Liver (tissue), 9 donors: ENCODE data around the gene ZNG1A. TPM values are rescaled to one million over a fixed set of nuclear protein-coding genes. Genes with fewer than 3 reads are reported as not detected.
"Not testable (repeated sequence)": the region's sequence is repeated elsewhere in the genome, so short reads cannot be mapped to it uniquely, and the experiment has no call there.

Experiments
- DNase-seq: peaks from one replicate; pipeline ENCODE4 v3.0.0-alpha.2; 2017; ENCODE audit warnings: low spot score
- H3K27ac ChIP-seq, 2 donors: one replicate each; pipeline ENCODE4 v1.7.0; 2013; ENCODE audit warnings: inconsistent platforms in 2 of 2, low read length in 2 of 2, control low read depth in 1 of 2, low read depth in 1 of 2, mild to moderate bottlenecking in 1 of 2
- H3K27me3 ChIP-seq, 4 donors: one replicate each; pipeline versions ENCODE4 v1.6.1 to v1.7.0; 2013; ENCODE audit warnings: low read length in 3 of 4, inconsistent platforms in 1 of 4, mild to moderate bottlenecking in 1 of 4, moderate library complexity in 1 of 4; ENCODE audit not compliant: control insufficient read depth in 4 of 4, insufficient read depth in 4 of 4
- H3K36me3 ChIP-seq, 4 donors: one replicate each; pipeline versions ENCODE4 v1.6.1 to v1.7.0; 2013; ENCODE audit warnings: low read length in 3 of 4, mild to moderate bottlenecking in 3 of 4, low read depth in 1 of 4, moderate library complexity in 1 of 4; ENCODE audit not compliant: control insufficient read depth in 4 of 4, insufficient read depth in 3 of 4
- H3K4me1 ChIP-seq, 4 donors: one replicate each; pipeline versions ENCODE4 v1.6.1 to v1.7.0; 2013; ENCODE audit warnings: low read length in 3 of 4, mild to moderate bottlenecking in 3 of 4, moderate library complexity in 1 of 4; ENCODE audit not compliant: control insufficient read depth in 4 of 4, insufficient read depth in 4 of 4
- H3K4me3 ChIP-seq, 3 donors: one replicate each; pipeline versions ENCODE4 v1.6.1 to v1.7.0; 2013; ENCODE audit warnings: low read length in 3 of 3, control low read depth in 1 of 3, low read depth in 1 of 3, mild to moderate bottlenecking in 1 of 3
- H3K9ac ChIP-seq, 2 donors: one replicate each; pipeline ENCODE4 v1.7.0; 2013; ENCODE audit warnings: low read length in 2 of 2, mild to moderate bottlenecking in 2 of 2, moderate library complexity in 2 of 2, control low read depth in 1 of 2, low read depth in 1 of 2
- H3K9me3 ChIP-seq, 4 donors: one replicate each; pipeline versions ENCODE4 v1.6.1 to v1.7.0; 2013; ENCODE audit warnings: low read length in 3 of 4; ENCODE audit not compliant: control insufficient read depth in 4 of 4
- WGBS: extraction: QIAGEN DNeasy Blood & Tissue Kit; methylation state at CpG from one replicate; pipeline ENCODE4 v1.1.7; 2013; 5-methylcytosine and 5-hydroxymethylcytosine counted together
- polyA plus RNA-seq, 2 donors: library from polyadenylated mRNA; stranded (reverse) in 1 of 2; unstranded in 1 of 2; fragments of 200-250 nt in 1 of 2; fragments of >200 nt in 1 of 2; fragmentation: Nextera tagmentation in 1 of 2; extraction: Ambion mirVana in 1 of 2; gene quantifications; one replicate each; pipeline versions ENCODE4 v1.2.1 to v1.2.3, GENCODE V29; 2013 to 2015
- total RNA-seq, 2 donors: library from RNA; depleted of rRNA; stranded (reverse); fragments of >200 nt; gene quantifications; one replicate each; pipeline ENCODE4 v1.2.3, GENCODE V29; 2014
- donor health status: healthy.
- donor health status: healthy.
- donor health status: healthy.
- donor health status: healthy.
- donor health status: healthy.

ZNG1A gene
- total and polyA plus RNA-seq, 4 donors: 11.1 to 46.8 (median 20.8) TPM

DNA sequence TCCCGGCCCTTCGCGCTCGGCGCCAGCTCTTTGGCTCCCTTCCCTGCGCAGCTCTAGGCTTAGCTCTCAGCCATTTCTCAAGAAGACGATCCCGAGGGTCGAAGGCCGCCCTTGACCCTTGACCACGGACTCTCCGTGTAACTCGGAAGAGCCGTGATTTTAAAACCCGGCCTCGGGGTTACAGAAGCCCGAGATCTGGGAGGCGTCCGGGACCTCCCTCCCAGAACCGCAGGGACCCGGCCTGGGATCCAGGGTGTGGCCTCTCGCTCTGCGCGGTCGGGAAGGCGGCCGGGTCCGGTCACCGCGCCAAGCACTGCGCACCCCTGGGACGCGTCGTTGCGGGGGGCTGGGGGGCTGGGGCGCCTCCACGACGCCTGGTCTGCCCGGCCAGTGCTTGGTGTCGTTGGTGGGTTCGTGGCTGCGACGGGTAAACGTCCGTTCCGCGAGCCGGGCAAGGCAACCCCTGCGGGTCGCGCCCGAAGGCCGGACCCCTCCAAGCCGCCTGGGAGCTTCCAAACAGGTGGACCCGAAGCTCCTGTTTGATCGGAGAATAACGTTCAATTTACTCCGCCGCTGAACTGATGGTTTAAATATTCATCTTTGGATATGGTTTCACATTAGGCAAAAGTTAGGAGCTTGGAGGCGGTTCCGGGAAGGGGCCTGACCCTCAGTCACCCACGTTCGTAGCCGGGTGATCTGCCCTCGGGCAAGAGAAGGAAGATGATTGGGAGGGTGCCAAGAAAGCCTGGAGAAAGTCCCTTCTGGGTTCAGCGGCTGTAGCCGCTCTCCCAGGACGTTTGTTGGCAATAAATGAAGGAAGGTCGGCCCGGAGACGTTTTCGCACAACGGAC lies 64.4 kb downstream of the ZNG1A start:
- H3K27me3 ChIP-seq: peaks cover 0 to 11% (median 3%) of the 10 kb centered on the region in 4 donors
- DNase-seq: not testable (repeated sequence)
- 3% methylated on average over 73 of the region's 73 CpGs for WGBS

GRCh38 chr9:113468-114266 lies 65.2 kb downstream of the ZNG1A start:
- Histone ChIP-seq H3K27me3 (peaks cover 0 to 11% (median 3%) of the 10 kb centered on the region in 4 donors), H3K4me1 (peaks cover 9 to 18% (median 9%) of the 10 kb centered on the region in 4 donors), H3K4me3 (peak overlapping the region in 2 of 3 donors; percentile 35 to 53)
- not testable (repeated sequence) for H3K27ac ChIP-seq, H3K36me3 ChIP-seq, H3K9me3 ChIP-seq, H3K9ac ChIP-seq
- peak; percentile 40 for DNase-seq
- 4% methylated on average over 108 of the region's 111 CpGs for WGBS

More for the DNA sequence above, 64.4 kb downstream of the ZNG1A start:
- H3K9me3 ChIP-seq, H3K36me3 ChIP-seq, H3K9ac ChIP-seq, H3K27ac ChIP-seq: not testable (repeated sequence)
- Histone ChIP-seq H3K4me3 (peak overlapping the region in 2 of 3 donors; percentile 35 to 53), H3K4me1 (peaks cover 9 to 18% (median 9%) of the 10 kb centered on the region in 4 donors)

- H3K9me3 ChIP-seq, H3K9ac ChIP-seq, H3K36me3 ChIP-seq, H3K27ac ChIP-seq: not testable (repeated sequence)
- H3K4me1 ChIP-seq: peaks cover 9 to 18% (median 9%) of the 10 kb centered on the region in 4 donors
- peak overlapping the region in 1 of 3 donors; percentile 53 for H3K4me3 ChIP-seq
- 11% methylated on average over 52 of the region's 55 CpGs for WGBS
- DNase-seq: peak; percentile 39
- peaks cover 0 to 11% (median 3%) of the 10 kb centered on the region in 4 donors for H3K27me3 ChIP-seq
These were observed 66.0 kb downstream of the ZNG1A start for GRCh38 chr9:112589-113467.

- H3K9me3 ChIP-seq, H3K9ac ChIP-seq, H3K4me3 ChIP-seq, H3K27ac ChIP-seq, DNase-seq, H3K36me3 ChIP-seq: not testable (repeated sequence)
- WGBS: 30% methylated on average over 4 of the region's 4 CpGs
- peaks cover 2 to 11% (median 3%) of the 10 kb centered on the region in 4 donors for H3K27me3 ChIP-seq
- H3K4me1 ChIP-seq: peaks cover 9 to 18% (median 9%) of the 10 kb centered on the region in 4 donors
These were observed 68.2 kb downstream of the ZNG1A start for GRCh38 chr9:110672-111071.

- H3K27me3 ChIP-seq, H3K4me3 ChIP-seq, DNase-seq, H3K9me3 ChIP-seq, H3K36me3 ChIP-seq, H3K27ac ChIP-seq, H3K9ac ChIP-seq: not testable (repeated sequence)
- peaks cover 4 to 13% (median 9%) of the 10 kb centered on the region in 4 donors for H3K4me1 ChIP-seq
- 27% methylated on average over 6 of the region's 8 CpGs for WGBS
These were observed 69.3 kb downstream of the ZNG1A start for GRCh38 chr9:109540-109939.

DNA sequence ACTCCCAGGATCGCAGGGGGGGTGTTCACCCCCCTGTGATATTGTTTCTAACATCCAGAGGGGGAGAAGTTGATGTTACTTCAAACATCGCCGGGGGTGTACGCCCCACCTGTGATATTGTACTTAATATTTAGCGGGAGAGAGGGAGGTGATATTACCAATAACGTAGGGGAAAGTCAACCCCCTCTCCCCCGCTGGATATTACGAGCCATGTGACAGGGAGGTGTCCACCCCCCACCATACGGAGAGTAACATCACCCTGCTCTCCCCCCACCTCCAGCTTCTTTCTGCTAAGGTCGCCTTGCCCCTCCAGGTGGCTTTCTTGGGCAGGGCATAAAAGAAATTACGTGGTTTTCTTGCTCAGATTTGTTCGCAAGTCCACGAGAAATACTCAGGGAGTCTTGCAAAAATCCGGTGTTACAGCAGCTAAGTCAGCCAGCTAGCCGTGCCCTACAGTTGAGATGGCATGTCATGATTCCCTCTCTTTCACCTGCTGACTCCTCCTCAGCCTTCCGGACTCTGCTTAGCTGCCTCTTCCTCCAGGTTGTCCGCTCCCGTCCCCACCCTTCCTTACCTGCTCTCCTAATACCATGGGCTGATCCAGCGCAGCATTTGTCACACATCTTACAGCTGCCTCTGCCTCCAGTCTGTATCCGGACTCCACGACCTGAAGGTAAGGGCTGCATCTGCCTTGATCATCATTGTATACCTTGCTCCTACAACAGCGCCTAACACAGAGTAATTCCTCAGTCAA lies 69.9 kb downstream of the ZNG1A start:
- H3K27me3 ChIP-seq, H3K36me3 ChIP-seq, H3K4me3 ChIP-seq, H3K9ac ChIP-seq, H3K9me3 ChIP-seq, DNase-seq, H3K4me1 ChIP-seq, H3K27ac ChIP-seq: not testable (repeated sequence)
- WGBS: 18% methylated on average over 22 of the region's 22 CpGs

DNA sequence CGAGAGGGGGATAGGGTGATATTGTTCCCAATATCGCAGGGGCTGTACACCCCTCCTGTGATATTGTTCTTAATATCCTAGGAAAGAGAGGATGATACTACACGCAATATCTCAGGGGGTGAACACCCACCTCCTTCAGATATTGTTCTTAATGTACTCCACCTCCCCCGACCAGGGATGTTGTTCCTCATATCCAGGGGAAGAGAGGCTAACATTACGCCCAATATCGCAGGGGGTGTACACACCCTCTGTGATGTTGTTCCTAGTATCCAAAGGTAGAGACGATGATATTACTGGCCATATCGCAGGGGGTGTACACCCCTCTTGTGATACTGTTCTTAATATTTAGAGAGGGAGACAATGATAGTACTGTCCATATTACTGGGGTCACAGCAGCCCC lies 72.9 kb downstream of the ZNG1A start:
- WGBS: 78% methylated on average over 8 of the region's 8 CpGs
- H3K36me3 ChIP-seq, H3K9ac ChIP-seq, H3K27ac ChIP-seq, H3K27me3 ChIP-seq, H3K4me1 ChIP-seq, H3K9me3 ChIP-seq, H3K4me3 ChIP-seq, DNase-seq: not testable (repeated sequence)
